Astrocyte of the hippocampus (primary cell): Measurements from ENCODE around the gene LRRC15.

Source experiments
- DNase-seq: peaks from one replicate; pipeline ENCODE4 v3.0.0; 2011; ENCODE audit warnings: low read depth, low spot score

Gene LRRC15

DNA sequence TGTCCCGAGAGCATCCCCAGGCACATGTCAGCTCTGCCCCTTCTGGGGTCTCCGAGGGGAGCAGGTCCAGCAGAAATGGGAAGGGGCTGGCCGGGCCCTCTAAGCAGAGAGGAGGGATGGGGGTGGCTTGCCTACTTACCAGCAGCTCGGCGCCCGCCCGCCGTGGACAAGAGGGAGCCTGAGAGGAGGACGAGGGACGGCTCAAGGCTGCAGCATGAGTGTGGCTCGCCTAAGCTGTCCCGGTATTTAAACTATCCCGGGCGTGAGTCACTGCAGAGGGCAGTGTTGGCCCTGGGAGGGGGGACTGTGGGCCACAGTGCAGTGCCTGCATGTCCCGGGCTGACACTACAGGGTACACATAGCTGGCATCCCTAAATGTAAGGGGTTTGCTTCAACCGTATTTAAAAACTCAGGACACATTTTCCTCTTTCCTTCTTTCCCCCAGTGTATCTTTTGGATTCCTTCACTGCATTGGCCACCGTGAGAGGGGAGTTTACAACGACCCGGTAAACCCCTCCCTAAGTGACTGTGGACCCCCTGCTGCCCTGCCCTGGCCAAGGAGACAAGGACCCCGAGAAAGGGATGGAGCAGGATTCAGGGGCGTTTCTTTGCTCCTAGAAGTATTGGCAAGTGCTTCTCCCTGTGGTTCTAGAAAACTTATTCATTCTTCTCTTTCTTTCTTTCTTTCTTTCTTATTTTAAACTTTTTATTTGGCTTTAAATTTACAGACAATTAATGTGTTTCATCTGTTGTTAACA is at the start of gene LRRC15:
Gene LRRC15, minus strand, starts transcription at position 222 of the 758 bp plus-strand sequence. CDS start 8,700 bp downstream, outside the sequence.
- DNase-seq: peak; percentile 87

- DNase-seq: no peak
These were observed 49.1 kb upstream of the LRRC15 start for GRCh38 chr3:194418671-194419070.

DNA sequence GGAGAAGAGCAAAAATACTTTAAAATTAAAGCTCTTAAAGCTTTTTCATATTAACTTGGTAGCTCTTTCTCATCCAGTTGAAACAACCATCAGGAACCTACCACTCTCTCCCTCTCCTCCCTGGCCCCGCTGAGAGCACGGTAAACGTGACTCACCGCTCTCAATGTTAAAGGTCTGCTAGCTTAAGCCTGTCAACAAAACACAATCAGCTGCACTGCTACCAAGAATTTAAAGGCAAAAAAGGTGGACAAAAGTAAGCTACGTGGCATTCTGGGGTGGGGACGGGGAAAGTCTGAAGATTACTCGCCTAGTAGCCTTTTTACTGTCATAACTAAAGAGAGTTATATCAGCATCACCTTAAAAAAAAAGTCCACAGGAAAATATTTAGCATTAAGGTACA is 37.9 kb upstream of the LRRC15 start:
- DNase-seq: peak; percentile 84

- DNase-seq: peak; percentile 30
These were observed 36.2 kb upstream of the LRRC15 start for GRCh38 chr3:194405766-194406165.

DNA sequence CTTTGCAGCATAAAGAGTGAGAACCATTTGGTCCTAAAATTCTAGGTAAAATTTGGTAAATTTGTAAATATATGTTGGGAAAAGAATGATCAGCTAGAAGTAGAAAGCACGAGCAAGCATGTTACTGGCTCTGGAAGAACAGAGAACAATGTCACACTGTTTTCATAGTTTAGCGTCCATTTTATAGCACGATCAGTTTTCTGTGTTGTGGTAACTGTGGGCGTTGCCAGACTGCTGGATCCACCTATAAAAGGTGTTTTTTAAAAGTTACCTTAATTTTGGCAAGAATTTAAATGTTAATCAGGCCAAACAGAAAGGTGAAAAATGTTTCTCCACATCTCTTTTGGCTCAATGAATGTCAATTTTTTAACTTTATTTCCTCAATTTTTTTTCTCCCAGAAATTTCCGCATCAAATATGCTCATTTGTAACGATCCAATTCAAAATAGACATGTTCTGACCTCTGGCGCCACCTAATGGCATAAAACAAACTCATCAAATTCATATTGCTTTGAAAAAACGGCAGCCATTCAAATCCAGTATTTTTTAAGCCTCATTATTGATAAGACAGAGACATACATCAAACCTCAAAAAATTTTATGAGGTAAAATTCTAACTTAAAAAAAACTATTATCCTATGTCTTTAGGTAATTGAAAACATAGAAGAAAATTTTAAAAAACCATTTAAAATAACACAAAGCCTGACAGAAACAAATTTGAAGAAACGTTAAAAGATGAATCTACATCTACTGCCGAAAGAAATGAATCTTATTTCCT is 35.0 kb upstream of the LRRC15 start:
- peak; percentile 69 for DNase-seq

- DNase-seq: no peak
These were observed 32.4 kb upstream of the LRRC15 start for GRCh38 chr3:194401868-194402329.

GRCh38 chr3:194401346-194401745 is 31.8 kb upstream of the LRRC15 start:
- DNase-seq: no peak

DNA sequence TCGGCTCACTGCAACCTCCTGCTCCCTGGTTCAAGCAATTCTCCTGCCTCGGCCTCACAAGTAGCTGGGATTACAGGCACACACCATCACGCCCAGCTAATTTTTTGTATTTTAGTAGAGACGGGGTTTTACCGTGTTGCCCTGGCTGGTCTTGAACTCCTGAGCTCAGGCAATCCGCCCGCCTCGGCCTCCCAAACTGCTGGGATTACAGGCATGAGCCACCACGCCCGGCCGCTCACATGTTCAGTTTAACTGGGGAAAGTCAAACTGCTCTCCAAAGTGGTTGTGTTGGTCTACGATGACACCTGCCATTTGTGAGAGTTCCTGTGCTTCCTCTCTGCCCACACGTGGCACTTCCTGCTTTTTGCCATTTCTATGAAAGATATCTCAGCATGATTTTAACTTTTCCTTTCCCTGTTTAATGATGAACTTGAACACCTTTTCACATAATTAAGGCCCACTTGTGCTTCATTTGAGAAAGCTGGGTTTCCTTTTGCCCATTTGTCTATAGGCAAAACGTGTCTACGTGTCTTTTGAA is 30.4 kb upstream of the LRRC15 start:
- DNase-seq: no peak

DNA sequence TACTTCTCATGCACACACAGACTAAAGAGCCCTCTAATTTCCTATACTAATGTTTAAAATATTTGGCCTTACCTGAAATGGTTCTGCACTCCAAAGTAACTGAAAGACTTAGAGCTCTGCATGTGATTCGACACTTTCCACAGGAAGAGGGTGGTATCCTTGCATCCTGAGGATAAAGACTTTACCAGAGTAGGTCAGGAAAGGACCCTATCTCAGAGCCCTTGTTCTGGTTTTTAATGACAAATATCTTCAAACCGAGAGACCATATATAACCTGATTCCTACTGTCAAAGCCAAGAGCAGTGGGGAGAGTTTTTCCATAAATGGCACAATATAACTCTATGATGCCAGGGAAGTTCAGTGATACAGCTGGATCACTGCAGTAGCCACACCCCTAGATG is 29.6 kb upstream of the LRRC15 start, which contains the start of gene GP5:
Gene GP5, minus strand, starts transcription at position 101 of the 400 bp plus-strand sequence. CDS start 984 bp downstream, outside the sequence.
- no peak for DNase-seq

DNA sequence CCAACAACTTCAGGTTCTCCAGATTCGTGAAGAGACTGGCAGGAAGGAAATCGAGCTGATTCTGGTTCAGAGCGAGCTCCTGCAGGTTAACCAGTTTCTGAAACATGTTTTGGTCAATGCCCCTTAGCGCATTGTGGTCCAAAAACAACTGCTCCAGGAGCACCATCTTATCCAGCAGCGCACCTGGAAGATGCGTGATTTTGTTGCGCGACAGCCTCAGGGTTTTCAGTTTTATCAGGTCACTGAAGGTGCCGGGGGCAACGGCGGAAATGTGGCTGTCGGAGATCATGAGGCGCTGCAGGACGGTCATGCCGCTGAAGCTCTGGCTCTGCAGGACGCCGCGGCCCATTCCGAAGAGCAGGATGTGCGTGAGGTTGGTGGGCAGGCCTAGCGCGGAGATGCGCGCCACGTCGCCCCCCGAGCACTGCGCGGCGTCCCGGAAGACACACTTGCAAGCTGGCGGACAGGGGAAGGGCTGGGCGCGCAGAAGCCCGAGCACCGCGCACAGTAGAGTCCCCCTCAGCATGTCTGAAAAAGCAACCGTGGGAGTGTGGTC is 28.3 kb upstream of the LRRC15 start:
- DNase-seq: peak; percentile 40

DNA sequence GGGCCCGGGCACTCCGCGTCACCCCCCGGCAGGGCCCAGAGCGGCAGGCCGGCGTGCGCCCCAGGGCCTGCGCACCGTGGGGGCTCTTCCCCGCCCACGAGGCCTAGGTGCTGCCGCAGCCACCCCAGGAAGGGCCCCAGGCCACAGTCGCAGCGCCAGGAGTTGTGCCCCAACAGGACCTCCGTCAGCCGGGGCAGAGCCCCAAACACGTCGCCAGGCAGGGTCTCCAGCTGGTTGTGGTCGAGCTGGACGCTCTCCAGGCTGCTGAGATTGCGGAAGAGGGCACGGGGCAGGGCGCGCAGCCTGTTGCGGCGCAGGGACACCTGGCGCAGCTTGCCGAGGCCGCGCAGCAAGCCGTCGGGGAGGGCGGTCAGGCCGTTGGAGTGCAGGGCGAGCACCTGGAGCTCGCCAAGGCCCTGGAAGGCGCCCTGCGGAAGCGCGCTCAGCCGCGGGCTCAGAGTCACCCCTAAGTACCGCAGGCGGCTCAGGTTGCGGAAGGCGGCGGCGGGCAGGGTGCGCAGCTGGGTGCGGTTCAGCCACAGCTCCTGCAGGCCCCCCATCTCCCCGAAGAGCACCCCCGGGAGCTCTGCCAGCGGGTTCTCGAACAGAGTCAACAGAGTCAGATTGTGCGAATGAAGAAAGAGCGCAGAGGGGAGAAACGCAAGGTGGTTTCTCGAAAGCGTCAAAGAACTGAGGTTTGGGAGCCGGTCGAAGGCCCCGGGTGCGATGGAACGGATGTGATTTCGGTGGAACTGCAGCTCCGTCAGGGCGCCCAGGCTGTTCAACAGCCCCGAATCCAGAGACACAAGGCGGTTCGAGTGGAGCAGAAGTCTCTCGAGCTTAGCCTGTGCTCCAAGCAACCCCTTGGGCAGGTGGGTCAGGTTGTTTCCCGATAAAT is 27.6 kb upstream of the LRRC15 start:
- peak; percentile 63 for DNase-seq

GRCh38 chr3:194396539-194396858 is 27.0 kb upstream of the LRRC15 start:
- no peak for DNase-seq

DNA sequence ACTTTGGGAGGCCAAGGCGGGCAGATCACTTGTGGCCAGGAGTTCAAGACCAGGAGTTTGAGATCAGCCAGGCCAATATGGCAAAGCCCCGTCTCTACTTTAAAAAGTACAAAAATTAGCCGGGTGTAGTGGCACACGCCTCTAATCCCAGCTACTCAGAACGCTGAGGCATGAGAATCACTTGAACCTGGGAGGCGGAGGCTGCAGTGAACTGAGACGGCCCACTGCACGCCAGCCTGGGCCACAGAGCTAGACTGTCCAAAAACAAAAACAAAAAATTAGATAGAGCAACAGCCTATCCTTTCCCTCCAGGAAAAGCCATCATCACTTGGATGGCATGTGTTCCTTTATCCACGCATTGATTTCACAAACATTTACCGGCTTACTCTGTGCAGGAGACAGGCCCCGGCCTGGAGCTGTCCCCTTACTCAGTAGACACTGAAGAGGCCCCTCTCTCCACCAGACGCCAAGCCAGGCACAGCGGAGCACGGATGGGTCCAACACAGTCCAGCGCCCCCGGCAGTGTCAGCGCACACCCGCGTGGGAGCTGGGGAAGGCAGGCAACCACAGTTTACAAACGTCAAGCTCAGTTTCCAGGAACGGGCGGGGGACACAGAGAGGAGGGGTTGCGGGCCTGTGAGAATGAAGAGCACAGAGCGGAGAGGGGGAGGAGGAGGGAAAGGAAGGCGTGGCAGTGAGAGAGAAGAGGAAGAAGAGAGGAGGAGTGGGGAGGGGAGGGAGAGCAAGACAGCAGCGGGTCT is 26.4 kb upstream of the LRRC15 start:
- DNase-seq: peak; percentile 29

- DNase-seq: no peak
These were observed 25.7 kb upstream of the LRRC15 start for GRCh38 chr3:194395212-194395611.

GRCh38 chr3:194392576-194392975 is 23.0 kb upstream of the LRRC15 start:
- DNase-seq: no peak

GRCh38 chr3:194390835-194391234 is 21.3 kb upstream of the LRRC15 start:
- no peak for DNase-seq

DNA sequence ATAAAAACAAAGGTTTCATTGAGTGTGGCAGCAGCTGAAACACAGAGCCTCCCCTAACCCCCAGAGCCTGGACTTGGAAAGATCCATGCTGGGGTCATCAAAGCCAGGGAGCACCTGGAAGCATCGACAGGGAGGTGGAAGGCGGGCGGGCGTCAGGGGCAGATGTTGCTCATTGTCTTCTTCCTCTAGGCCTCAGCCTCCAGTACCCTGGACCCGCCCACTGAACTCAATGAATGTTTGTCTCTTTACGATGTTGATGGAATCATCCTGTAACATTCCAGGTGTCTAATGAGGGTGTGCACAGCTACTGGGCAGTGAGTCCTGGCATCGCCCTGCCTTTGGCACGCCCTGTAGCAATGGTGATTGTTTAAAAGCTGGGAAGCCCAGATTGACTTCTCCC is 19.7 kb upstream of the LRRC15 start:
- no peak for DNase-seq

DNA sequence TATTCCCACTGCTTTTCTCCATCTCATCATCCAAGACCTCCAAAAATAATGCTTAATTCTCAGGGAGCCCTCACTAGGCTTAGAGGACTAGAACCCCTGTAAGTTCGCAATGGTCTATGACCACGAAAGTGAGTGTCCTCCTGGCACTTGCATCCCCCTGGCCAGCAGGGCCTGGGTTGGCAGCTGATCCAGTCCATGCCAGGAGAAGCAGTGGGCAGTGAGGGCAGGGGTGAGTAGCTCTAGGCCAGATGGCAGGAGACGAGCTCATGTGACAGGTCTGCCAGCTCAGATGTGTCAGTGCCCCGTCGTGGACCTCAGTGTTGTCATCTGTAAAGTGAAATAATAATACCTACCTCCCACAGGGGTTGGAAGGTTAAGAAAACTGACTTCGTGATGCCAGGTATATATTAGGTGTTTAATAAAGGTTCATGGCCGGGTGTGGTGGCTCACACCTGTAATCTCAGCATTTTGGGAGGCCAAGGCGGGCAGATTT is 18.4 kb upstream of the LRRC15 start:
- DNase-seq: no peak

DNA sequence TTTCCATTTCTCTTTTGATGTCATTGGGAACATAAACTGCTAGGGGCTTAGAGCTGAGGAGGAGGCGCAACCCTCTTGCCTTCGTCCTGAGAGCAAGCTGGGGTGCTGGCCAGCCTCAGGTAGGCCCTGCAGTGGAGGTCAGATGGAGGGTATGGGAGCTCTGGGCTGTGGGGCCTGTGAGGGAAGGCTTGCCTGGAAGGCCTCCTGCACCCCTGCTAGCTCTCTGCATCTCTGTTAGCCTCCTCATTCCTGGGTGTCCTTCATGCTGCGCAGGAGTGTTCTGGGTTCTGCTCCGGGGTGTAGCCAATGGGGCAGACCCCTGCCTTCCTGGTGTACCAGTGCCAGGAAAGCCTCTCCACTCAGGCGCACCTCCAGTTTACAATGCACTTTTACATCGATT is 17.7 kb upstream of the LRRC15 start:
- no peak for DNase-seq

DNA sequence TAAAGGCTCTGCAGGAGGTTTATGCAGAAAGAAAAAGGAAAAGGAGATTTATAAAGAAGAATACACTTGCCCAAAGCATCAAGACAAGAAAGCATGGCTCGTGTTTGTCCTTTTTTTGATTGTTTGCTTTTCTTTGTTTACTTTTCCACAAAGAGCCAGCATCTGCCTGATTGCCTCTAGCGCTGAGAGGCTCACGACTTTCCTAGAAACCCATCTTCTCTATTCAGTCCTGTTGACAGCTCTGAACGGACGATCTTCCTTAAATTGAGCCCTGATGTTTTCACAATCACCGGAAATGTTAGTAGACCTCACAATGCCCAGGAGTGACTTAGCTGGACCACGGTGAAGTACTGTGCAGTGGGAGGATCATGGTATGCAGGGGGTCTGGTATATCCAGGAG is 17.1 kb upstream of the LRRC15 start:
- no peak for DNase-seq
